ENCODE data around the gene BZW2. TPM values are rescaled to one million over a fixed set of nuclear protein-coding genes. Genes with fewer than 3 reads are reported as not detected.

The BZW2 gene
- total RNA-seq, 1 experiment from 2014 or later = 80.9 TPM

GRCh38 chr7:16604054-16604453 lies 41.9 kb upstream of the BZW2 start:
- ATAC-seq (no peak), DNase-seq (ENCODE audit: low read depth, low spot score) (no peak)
- intact Hi-C loops (cut with micrococcal nuclease; ENCODE audit: unreplicated experiment) (no loop called here), in situ Hi-C loops (cut with HindIII; ENCODE audit: low pct_unique_long_range_greater_than_20kb, low sequenced_read_pairs) (no loop called here)
- POLR2A ChIA-PET = no interaction called here
- Histone ChIP-seq H3K4me3 (ENCODE audit: low read depth in 2 of 2, low read length in 2 of 2) (no peak overlapping the region), H3K27ac (ENCODE audit: low read length) (no peak overlapping the region), H3K9me3 (ENCODE audit: control insufficient read depth, insufficient read depth, low read depth, low read length) (no peaks in the 10 kb centered on the region), H3K27me3 (ENCODE audit: control insufficient read depth, insufficient read depth, low read length) (no peaks in the 10 kb centered on the region), H3K36me3 (ENCODE audit: control insufficient read depth, insufficient read depth, low read length) (peaks cover 9% of the 10 kb centered on the region; the same call in 1 of the 2 replicates), H3K4me1 (ENCODE audit: control insufficient read depth, insufficient read depth, low read length) (no peaks in the 10 kb centered on the region)
- no TSS peak for BruUV-seq (replicated peaks)
- TF ChIP-seq REST (IDR thresholded peaks at IDR 0.05; ENCODE audit: insufficient read depth in 1 of 2, low read depth in 2 of 2, low read length in 1 of 2) (no peak), CTCF (IDR thresholded peaks at IDR 0.05) (peak; percentile 21; the same call in 1 of the 2 replicates)
- CTCF ChIA-PET = no interaction called here

DNA sequence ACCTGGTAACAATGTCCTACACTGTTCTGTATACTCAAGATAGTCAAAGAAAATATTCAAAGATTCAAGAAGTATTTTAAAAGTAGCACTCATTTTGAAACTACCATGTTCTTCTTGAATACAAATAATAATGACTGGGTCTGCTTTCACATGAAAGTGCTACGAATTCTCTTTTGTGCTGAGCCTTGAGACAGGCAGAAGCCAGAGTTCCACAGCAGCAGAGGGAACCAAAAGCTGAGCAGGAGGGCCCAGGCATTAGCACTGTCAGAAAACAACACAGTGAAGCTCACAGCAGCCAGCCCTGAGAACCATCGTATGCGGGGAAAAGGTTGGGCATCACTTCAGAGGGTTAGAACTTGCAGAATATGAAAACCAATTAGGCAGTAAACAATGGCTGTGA lies 39.3 kb upstream of the BZW2 start:
- Histone ChIP-seq H3K27ac (ENCODE audit: low read length) (no peak overlapping the region), H3K27me3 (ENCODE audit: control insufficient read depth, insufficient read depth, low read length) (no peaks in the 10 kb centered on the region), H3K4me1 (ENCODE audit: control insufficient read depth, insufficient read depth, low read length) (no peaks in the 10 kb centered on the region), H3K9me3 (ENCODE audit: control insufficient read depth, insufficient read depth, low read depth, low read length) (no peaks in the 10 kb centered on the region), H3K4me3 (ENCODE audit: low read depth in 2 of 2, low read length in 2 of 2) (no peak overlapping the region), H3K36me3 (ENCODE audit: control insufficient read depth, insufficient read depth, low read length) (peaks cover 9% of the 10 kb centered on the region)
- POLR2A ChIA-PET = no interaction called here
- no peak for ATAC-seq
- TF ChIP-seq SIN3A (IDR thresholded peaks at IDR 0.05; ENCODE audit: borderline replicate concordance, insufficient read depth, low read depth, low read length) = no peak
- BruUV-seq (replicated peaks) = no TSS peak
- intact Hi-C loops (cut with micrococcal nuclease; ENCODE audit: unreplicated experiment) (no loop called here), in situ Hi-C loops (cut with HindIII; ENCODE audit: low pct_unique_long_range_greater_than_20kb, low sequenced_read_pairs) (no loop called here)
- CTCF ChIA-PET = no interaction called here
- DNase-seq (ENCODE audit: low read depth, low spot score) = no peak

DNA sequence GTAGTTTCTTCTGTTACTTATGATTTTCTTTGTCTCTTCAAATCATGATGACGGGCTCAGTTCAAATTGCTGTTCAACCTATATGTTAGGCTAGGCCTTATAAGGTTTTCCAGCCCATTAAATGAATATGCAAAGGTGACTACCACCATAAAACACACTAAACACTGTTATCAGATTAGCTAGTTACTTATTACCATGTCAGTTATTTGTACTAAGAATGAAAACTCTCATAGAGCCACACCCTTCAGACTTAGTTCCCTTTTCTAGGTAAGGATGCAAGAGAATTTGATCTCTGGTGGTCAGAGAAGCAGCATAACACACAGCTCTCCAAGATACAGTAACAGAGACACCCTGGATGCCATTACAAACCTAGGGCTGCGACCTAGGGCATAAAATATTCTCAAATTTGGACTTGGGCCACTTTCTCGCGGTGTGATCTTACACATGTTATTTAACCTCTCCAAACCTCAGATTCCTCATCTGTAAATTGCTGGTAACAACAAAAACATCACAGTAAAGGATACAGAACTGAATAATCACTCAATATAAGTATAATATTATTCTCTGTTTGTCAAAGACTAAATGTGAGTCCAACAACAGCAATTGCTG lies 36.0 kb upstream of the BZW2 start:
- H3K36me3 ChIP-seq (ENCODE audit: control insufficient read depth, insufficient read depth, low read length) = peaks cover 3% of the 10 kb centered on the region
- H3K27ac ChIP-seq (ENCODE audit: low read length) = no peak overlapping the region
- TF ChIP-seq POLR2AphosphoS5 (IDR thresholded peaks at IDR 0.05; ENCODE audit: low read depth, low read length) (no peak), SIN3A (IDR thresholded peaks at IDR 0.05; ENCODE audit: borderline replicate concordance, insufficient read depth, low read depth, low read length) (no peak), REST (IDR thresholded peaks at IDR 0.05; ENCODE audit: insufficient read depth in 1 of 2, low read depth in 2 of 2, low read length in 1 of 2) (no peak), CTCF (IDR thresholded peaks at IDR 0.05) (no peak), TCF7L2 (IDR thresholded peaks at IDR 0.05; ENCODE audit: low read depth, low read length) (no peak)
- H3K9me3 ChIP-seq (ENCODE audit: control insufficient read depth, insufficient read depth, low read depth, low read length) = no peaks in the 10 kb centered on the region
- DNase-seq (ENCODE audit: low read depth, low spot score) = no peak
- in situ Hi-C loops (cut with HindIII; ENCODE audit: low pct_unique_long_range_greater_than_20kb, low sequenced_read_pairs) (no loop called here), intact Hi-C loops (cut with micrococcal nuclease; ENCODE audit: unreplicated experiment) (no loop called here)
- ChIA-PET POLR2A (no interaction called here), CTCF (no interaction called here)
- H3K4me1 ChIP-seq (ENCODE audit: control insufficient read depth, insufficient read depth, low read length) = no peaks in the 10 kb centered on the region
- no peak overlapping the region for H3K4me3 ChIP-seq (ENCODE audit: low read depth in 2 of 2, low read length in 2 of 2)
- BruUV-seq (replicated peaks) = no TSS peak
- H3K27me3 ChIP-seq (ENCODE audit: control insufficient read depth, insufficient read depth, low read length) = no peaks in the 10 kb centered on the region
- no peak for ATAC-seq

Data from Panc1 (cell line).